Activated CD4-positive, CD25-positive, alpha-beta regulatory T cell treated with anti-CD3 and anti-CD28 coated beads, Interleukin-2, amount 50 U/mL, for 16 hours (primary cell): ENCODE data around the gene SNAI3.

Experiments used
- DNase-seq: peaks from one replicate; pipeline ENCODE4 v3.0.0-alpha.2; 2020; ENCODE audit warnings: low read depth, low spot score

The SNAI3 gene

DNA sequence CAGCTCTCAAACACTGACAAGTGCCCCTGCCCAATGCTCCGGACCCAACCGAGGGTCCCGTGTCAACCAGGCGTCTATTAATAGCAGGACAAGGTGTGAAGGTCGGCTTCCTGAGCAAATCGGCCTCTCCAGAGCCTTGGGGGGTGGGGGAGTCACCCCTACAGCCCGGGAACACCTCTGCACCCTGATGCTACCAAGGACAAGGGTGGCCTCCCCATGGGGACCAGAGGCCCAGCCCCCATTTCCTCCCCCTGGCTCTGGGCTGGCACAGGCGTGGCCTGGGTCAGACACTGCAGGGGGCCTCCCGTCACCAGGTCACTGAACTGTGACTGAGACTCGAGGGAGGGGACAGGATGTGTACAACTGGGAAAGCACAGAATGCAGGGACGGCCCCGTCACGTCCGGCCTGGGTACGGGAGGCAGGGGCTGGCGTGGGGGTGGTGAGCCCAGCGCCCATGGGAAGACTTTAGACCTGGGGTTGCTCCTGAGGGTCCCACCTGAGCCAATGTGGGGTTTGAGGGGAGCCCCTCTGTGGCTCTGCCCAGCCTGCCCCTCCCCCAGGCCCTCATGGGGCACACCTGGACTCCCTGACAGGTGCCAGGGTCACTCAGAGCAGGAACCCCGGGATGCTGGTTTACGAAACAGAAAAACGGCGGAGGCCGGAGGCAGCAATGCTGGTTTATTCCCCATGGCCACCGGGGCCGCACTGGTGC is 34.9 kb downstream of the SNAI3 start:
- DNase-seq, result peak; percentile 47

DNA sequence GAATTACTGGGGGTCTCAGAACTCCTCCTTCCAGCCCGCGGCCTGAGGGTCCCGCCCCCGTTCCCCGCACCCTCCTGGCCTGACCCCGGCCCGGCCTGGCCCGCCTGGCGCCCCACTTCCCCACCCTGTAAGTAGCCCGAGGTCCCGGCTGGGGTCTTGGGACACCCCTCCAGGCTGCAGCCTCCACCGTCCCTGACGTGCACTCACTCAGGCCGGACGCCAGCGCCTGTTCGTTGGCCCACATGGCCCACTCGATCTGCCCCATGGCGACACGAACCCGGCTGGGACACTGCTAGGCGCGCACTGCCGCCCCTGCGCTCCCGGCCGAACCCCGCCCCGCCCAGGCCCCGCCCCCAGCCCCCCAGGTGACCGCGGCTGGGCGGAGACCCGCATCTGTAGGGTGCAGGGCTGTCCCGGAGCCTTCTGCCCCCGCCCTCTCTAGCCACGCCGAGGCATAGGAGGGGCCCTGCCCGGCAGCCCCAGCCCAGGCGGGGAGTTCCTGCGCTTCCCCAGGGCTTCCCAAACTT is 35.5 kb downstream of the SNAI3 start, which contains the start of gene CYBA:
CYBA (minus strand) TSS at position 305 of the 527 bp plus-strand sequence; CDS start at position 265, 40 bp downstream.
- peak; percentile 48 for DNase-seq

DNA sequence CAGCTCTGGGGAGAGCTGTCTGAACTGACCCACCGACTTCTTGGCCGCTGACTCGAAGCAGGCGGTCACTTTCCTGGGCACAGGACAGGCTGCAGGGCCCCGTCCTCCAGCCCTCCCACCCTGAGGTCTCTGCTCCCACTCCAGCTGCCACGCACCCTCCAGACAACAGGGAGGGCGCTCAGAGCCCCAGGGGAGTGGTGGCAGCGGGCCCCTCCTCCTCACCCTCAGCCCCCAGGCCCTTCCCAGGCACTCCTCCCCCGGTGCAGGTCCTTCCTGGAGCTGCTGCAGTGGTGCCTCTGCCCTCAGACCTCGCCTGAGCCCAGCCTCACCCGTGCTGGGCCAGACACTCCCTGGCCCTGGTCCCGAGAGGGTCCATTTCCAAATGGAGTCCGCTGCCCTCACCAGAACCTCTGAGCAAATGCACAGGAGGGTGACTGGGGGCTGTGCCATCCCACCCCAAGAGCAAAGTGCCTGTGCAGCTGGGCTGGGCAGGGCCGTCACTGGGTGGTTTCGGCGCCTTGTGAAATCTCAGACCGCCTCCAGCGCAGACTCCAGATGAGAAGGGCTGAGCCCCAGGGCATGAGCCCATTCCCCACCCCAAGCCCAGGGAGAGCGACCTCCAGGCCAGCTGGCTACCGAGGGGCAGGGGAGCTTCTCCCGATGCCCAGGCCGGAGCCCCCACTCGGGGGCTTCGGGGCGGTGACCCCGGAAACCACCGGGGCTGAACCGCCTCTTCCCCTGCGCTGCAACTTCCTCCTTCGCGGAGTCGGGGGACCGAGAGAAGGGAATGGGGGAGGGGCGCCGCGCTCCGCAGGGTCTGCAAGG is 36.2 kb downstream of the SNAI3 start:
- no peak for DNase-seq

DNA sequence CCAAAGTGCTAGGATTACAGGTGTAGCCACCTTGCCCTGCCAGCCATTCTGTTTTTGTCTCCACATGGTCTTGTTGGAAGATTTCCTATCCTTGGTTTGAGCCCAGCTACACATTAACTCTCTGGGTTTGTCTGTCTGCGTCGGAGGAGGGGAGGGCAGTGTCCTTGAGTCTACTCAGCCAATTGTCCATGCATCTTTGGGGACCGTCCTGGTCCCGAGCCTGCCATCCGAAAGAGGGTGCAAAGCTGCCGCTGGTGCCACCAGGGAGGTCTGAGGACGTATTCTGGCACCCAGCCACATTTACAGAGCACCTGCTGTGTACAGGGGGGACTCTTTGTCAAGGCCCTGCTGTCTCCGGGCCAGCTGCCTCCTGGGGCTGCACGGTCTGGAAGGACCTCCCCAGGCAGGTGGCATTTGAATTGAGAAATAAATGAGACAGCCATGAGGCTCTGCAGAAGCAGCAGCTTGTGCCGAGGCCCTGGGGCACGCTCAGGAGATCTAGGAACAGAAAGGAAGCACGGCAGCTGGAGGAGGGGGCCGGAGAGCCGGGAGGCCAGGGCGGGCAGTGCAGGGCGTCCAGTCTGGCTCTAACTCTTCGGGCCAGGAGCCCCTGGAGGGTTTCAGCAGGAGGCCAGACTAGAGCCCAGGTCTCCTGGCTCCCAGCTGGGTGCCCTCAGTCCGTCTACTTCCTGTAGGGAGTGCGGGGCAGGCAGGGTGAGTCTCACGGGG is 36.9 kb downstream of the SNAI3 start:
- no peak for DNase-seq

DNA sequence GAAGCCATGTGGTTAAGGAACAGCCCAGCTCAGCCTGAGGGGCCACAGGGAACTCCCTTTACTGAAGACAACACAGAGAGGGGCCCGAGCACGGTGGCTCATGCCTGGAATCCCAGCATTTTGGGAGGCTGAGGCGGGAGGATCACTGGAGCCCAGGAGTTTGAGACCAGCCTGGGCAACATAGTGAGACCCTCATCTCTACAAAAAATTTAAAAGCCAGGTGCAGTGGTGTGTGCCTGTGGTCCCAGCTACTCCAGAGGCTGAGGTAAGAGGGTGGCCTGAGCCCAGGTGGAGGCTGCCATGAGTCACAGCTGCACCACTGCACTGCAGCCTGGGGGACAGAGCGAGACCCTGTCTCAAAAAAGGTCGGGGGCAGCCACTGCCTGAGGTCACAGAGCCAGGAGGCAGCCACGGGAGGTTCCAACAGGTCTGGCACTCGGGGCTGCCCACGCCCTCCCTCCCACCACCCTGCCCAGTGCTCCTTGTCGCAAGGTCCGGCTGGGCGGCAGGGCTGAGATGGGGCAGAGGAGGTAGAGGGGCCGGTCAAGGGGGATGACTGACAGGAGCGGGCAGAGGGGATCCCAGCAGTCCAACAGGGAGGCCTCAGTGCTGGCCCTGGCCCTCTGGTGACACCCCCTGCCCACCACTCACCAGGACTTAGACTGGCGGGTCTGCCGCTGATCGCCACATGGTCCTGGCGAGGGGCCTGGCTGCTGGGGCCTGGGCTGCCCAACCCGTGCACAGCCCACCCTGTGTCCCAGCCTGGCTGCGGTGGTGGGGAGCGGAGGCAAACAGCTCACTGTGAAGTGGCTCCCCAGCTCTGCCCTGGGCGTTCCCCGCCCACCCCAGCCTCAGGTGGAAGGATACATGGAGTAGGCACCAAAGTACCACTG is 38.9 kb downstream of the SNAI3 start:
- DNase-seq, result no peak

DNA sequence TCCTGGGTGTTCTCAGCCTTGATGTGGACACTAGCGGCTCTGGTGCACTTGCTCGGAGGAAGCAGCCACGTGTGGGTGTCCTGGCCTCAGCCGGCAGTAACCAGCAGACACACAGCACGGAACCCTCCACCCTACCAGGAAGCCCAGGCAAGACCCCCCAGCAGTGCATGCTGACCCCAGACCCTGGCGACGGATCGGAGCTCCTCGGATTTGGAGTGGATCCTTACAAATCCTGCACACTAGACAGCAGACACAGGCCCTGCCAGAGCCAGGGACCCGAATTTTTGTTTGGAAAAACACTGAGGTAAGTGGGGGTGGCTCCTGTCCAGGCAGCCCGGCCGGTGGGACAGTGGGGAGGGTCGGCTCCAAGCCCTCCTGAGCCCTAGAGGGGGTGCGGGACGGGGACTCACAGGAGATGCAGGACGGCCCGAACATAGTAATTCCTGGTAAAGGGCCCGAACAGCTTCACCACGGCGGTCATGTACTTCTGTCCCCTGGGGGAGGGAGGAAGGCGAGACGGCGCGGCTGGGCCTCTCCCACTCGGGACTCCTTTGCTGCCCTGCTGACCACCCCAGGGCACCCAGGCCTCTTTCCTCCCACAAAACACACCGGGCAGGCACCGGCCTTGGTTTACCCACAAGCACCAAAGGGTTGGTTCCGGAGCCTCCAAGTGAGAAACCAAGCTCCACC is 39.8 kb downstream of the SNAI3 start:
- no peak for DNase-seq

DNA sequence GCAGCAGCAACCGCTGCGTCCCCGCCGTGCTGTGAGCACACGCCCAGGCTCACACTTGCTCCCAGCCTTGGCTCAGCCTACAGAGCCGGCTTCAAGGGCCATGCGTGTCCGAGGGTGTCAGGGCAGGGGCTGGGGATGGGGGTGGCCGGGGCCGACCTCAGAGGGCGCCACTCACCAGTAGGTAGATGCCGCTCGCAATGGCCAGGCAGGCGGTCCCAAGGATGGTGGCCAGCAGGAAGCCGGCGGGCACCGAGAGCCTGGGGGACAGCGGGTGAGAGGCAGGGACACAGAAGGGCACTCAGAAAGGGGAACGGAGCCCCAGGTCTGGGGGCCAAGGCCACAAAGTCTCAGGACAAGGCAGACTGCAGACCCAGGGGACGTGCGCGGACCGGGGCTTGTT is 40.4 kb downstream of the SNAI3 start:
- no peak for DNase-seq

DNA sequence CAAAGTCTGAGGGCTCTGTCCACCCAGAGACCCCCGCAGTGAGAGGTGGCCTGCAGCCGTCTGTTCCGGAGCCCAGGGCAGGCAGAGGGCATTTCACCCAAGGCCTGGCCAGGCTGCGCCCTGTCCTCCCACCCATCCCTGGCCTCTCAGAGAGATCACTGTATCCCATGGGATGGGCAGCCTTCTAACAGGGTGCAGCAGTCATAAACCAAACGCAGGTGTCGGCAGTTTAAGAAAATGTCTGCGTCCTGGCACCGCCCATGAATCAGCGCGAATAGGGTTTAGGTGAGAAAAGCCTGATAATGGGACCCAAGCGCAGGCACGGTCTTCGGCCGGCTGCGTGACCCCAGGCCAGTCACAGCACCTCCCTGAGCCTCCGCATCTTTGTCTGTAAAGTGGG is 40.9 kb downstream of the SNAI3 start:
- no peak for DNase-seq

DNA sequence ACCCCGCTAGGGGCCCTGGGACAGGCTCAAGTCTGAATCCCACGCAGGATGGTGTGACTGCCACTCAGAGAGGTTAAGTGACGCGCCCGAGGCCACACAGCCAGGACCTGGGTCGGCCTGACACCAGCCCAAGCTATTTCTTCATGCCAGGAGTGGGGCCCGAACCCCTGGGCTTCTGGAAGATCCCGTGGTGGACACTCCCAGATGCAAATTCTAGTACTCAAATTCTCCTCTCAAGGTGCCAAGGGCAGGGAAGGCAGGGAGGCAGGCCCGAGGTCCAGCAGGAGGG is 42.7 kb downstream of the SNAI3 start:
- DNase-seq, result no peak

DNA sequence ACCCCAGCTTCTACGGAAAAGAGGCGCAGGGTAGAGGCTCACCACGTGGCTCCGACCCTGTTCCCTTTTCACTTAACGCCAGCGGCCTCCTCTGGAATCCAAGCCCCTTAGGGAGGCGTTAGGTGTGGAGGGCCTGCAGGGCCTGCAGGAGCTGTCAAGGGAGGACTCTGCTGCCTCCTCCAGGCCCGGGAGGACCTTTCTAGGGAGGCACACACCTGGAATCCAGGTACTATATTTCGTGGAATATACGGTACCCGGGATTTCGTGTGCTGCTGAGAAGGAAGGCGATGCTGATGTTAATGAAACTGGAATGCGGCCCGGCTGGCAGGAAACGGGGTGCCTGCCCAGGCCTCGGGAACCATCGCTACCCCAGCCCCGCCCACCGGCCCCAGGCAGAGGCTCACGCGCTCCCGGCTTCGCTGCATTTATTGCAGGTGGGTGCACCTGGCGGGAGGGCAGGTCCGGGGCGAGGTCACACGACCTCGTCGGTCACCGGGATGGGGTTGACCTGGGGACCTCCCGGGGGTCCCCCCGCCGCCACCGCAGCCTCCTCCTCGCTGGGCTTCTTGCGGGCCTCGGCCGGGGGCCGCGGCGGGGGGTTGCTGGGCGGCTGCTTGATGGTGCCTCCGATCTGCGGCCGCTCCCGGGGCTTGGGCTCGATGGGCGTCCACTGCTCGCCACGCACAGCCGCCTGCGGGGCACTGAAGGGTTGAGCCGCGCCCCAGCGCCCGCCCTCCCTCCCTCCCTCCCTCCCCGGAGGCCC is 43.2 kb downstream of the SNAI3 start:
- DNase-seq, result no peak

DNA sequence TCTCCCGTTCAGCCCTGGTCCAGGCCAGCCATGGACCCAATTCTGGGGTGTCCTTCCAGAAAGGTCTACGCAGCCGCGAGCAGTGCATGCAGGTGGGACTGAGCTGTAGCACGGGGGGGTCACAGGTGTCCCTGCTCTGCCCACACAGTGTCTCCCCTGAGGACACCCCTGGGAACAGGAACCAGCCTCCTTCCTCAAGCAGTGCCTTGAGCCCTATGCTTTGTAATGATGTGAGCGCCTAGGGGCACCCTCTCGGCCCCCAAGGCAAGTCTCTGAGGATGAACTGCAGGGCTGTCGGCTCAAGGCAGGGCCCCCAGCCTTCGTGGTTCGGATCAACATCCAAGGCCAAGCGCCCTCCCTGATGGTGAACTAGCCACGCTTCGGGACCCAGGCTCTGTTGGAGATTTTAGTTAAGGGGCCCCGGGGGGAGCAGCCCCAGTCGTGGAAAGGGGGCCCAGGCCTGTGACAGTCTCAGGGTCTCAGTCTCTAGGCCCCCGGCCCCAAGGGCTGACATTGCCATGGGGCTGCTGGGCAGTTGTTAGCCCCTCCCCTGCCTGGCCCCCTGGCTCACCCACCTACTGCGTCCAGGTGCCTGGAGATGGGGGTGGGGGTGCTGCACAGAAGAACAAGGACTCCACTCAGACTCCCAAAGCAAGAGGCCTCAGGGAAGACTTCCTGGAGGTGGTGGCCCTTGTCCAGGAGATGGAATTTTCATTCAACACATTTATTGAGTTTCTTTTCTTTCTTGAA is 45.6 kb downstream of the SNAI3 start:
- no peak for DNase-seq

DNA sequence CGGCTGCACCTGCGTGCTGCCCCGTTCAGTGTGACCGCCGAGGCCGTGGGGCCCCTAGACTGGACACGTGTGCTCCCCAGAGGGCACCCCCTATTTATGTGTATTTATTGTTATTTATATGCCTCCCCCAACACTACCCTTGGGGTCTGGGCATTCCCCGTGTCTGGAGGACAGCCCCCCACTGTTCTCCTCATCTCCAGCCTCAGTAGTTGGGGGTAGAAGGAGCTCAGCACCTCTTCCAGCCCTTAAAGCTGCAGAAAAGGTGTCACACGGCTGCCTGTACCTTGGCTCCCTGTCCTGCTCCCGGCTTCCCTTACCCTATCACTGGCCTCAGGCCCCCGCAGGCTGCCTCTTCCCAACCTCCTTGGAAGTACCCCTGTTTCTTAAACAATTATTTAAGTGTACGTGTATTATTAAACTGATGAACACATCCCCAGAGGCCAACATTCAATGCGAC is 46.2 kb downstream of the SNAI3 start:
- DNase-seq, result no peak

DNA sequence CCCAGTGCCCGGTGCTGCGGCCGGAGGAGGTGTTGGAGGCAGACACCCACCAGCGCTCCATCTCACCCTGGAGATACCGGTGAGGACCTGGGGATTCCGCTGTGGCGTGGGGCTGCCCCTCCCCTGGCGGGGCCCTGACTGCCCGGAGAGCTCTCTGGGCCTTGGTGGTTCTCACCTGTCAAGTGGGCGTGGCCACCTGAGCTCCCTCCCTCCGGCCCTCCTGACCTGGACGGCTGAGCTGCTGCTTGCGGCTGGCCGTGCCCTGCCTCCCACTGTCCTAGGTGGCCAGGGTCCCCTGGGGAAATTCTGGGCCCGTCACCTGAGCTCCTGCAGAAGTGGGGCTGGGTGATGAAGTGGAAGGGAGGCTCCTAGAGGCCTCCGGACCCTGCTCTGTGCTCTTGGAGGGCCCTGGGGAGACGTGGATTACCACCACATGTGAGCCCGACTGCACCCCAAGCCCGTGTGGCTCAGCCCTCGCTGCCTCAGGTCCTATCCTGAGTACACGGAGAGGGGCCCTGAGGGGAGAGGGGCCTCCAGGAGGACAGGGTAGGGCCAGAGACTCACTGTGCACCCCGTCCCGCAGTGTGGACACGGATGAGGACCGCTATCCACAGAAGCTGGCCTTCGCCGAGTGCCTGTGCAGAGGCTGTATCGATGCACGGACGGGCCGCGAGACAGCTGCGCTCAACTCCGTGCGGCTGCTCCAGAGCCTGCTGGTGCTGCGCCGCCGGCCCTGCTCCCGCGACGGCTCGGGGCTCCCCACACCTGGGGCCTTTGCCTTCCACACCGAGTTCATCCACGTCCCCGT is 46.9 kb downstream of the SNAI3 start:
- DNase-seq, result no peak

DNA sequence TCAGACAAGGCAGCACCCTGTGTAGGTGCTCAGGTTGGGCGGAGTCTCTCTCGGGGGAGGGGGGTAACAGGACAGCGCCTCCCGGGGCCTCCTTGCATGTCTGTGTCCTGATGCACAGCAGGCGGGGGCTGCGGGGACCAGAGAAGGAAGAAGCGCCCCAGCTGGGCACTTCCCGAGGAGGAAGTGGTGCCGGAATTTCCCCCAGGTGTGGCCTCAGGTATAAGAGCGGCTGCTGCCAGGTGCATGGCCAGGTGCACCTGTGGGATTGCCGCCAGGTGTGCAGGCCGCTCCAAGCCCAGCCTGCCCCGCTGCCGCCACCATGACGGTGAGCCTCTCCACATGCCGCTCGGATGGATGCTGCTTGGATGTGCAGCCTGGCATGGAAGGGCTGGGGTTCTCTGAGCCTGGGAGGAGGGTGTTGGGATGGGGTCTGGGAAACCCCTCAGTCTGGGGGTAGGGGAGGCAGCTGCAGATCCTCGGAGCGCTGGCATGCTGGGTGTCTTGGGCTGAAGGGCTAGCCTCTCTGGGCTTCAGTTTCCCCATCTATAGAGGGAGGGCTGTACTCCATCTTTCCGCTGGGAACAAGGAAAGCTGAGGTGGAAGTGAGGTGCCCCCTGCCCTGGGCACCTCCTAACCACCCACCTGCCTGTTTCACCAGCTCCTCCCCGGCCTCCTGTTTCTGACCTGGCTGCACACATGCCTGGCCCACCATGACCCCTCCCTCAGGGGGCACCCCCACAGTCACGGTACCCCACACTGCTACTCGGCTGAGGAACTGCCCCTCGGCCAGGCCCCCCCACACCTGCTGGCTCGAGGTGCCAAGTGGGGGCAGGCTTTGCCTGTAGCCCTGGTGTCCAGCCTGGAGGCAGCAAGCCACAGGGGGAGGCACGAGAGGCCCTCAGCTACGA is 47.7 kb downstream of the SNAI3 start, which contains the start of gene IL17C:
IL17C (plus strand) TSS at position 250 of the 908 bp plus-strand sequence; CDS start at position 320, 70 bp downstream.
- no peak for DNase-seq

DNA sequence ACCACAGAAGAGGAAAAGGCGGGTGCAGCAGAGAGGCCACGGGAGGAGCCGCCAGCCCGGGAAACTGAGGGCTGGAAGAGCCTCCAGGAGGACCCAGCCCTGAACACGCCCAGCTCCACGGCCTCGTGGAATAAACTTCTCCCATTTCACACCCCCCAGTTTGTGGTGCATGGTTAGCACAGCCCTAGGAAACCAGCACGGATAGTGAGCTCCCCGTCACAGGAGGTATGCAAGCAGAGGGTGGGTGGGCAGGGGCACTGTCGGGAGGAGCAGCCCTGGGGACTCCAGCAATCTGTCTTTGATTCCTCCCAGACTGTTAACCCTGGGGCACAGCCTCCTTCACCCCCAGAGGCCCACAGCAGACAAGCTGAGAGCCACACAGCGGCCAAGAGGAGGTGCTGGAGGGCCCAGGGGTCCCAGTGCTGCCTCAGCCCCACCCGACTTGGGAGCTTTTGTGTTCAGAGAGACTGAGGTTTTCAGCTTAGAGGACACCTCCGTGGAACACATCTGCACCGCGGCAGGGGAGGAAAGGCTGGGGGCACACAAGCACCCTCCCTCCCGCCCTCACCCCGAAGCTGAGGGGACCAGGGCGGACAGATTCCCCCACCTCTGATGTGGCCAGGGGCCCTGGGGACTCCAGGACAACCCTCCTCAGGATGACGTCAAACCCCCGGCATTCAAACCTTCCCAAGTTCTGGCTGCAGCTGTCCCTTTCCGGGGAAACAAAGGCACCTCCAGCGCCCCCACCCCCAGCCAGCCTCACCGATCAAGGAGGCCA is 49.6 kb downstream of the SNAI3 start:
- no peak for DNase-seq

DNA sequence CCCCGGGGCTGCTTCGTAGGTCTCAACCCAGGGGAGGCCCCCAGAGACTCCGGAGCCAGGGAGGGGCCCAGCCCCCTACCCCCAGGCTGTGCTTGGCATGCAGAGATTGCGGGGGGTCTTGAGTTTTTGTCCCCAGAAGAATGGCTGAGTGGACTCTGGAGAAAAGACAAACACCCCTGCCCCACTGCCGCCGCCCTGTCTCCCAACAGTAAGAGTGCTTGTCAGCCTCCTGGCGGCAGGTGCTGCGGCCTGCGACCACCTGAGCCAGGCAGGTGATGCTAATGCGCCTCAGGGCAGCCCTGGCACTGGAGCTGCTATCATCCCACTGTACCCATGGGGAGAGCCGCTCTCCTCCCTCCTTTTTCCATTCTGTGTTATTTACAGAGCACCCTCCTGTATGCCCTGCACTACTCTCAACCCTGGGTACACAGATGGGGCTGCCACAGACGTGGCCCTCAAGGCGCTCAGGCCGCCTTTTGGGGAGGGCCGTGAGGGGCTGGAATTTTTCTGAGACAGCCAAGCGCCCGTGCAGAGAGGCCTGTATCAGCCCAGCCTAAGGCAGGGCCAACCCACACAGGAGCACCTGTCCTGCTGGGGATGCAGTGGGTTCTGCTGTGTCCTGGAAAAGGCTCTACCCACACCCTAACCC is 50.5 kb downstream of the SNAI3 start:
- no peak for DNase-seq
